ENCODE data around the gene MED25. TPM values are rescaled to one million over a fixed set of nuclear protein-coding genes. Genes with fewer than 3 reads are reported as not detected.

Gene MED25
- total RNA-seq, 1 donor from 2014 or later = 11.0 TPM

GRCh38 chr19:49847731-49848696, 29.9 kb downstream of the MED25 start:
- Histone ChIP-seq H3K27ac (ENCODE audit: low read depth, low read length) (no peak overlapping the region), H3K9me3 (ENCODE audit: control insufficient read depth in 3 of 3, low read length in 3 of 3) (peaks cover 0 to 3% (median 0%) of the 10 kb centered on the region in 3 donors), H3K27me3 (ENCODE audit: control insufficient read depth in 3 of 3, insufficient read depth in 3 of 3, low read length in 3 of 3) (no peaks in the 10 kb centered on the region), H3K4me3 (ENCODE audit: low read length in 3 of 3) (peak overlapping the region in 1 of 3 donors; percentile 6), H3K4me1 (ENCODE audit: control insufficient read depth in 3 of 3, insufficient read depth in 3 of 3, low read length in 3 of 3) (peaks cover 25 to 39% (median 31%) of the 10 kb centered on the region in 3 donors), H3K9ac (ENCODE audit: low read depth in 1 of 3, low read length in 3 of 3) (no peak overlapping the region), H3K36me3 (ENCODE audit: control insufficient read depth in 3 of 3, insufficient read depth in 3 of 3, low read length in 3 of 3) (no peaks in the 10 kb centered on the region)

GRCh38 chr19:49848938-49849337, 30.8 kb downstream of the MED25 start:
- Histone ChIP-seq H3K9ac (ENCODE audit: low read depth in 1 of 3, low read length in 3 of 3) (no peak overlapping the region), H3K36me3 (ENCODE audit: control insufficient read depth in 3 of 3, insufficient read depth in 3 of 3, low read length in 3 of 3) (no peaks in the 10 kb centered on the region), H3K4me3 (ENCODE audit: low read length in 3 of 3) (no peak overlapping the region), H3K27ac (ENCODE audit: low read depth, low read length) (no peak overlapping the region), H3K4me1 (ENCODE audit: control insufficient read depth in 3 of 3, insufficient read depth in 3 of 3, low read length in 3 of 3) (peaks cover 30 to 43% (median 32%) of the 10 kb centered on the region in 3 donors), H3K9me3 (ENCODE audit: control insufficient read depth in 3 of 3, low read length in 3 of 3) (peaks cover 0 to 3% (median 0%) of the 10 kb centered on the region in 3 donors), H3K27me3 (ENCODE audit: control insufficient read depth in 3 of 3, insufficient read depth in 3 of 3, low read length in 3 of 3) (no peaks in the 10 kb centered on the region)

- H3K27ac ChIP-seq (ENCODE audit: low read depth, low read length) = peak overlapping the region; percentile 100
- peaks cover 0 to 3% (median 0%) of the 10 kb centered on the region in 3 donors for H3K9me3 ChIP-seq (ENCODE audit: control insufficient read depth in 3 of 3, low read length in 3 of 3)
- H3K4me3 ChIP-seq (ENCODE audit: low read length in 3 of 3) = peak overlapping the region; percentile 90 to 97 (median 95)
- H3K4me1 ChIP-seq (ENCODE audit: control insufficient read depth in 3 of 3, insufficient read depth in 3 of 3, low read length in 3 of 3) = peaks cover 29 to 42% (median 31%) of the 10 kb centered on the region in 3 donors
- H3K36me3 ChIP-seq (ENCODE audit: control insufficient read depth in 3 of 3, insufficient read depth in 3 of 3, low read length in 3 of 3) = peaks cover 2 to 3% (median 3%) of the 10 kb centered on the region in 3 donors
- peak overlapping the region; percentile 99 to 100 (median 100) for H3K9ac ChIP-seq (ENCODE audit: low read depth in 1 of 3, low read length in 3 of 3)
- no peaks in the 10 kb centered on the region for H3K27me3 ChIP-seq (ENCODE audit: control insufficient read depth in 3 of 3, insufficient read depth in 3 of 3, low read length in 3 of 3)
These were observed 31.5 kb downstream of the MED25 start for GRCh38 chr19:49849433-49850220.

GRCh38 chr19:49850221-49850486, 32.1 kb downstream of the MED25 start:
- Histone ChIP-seq H3K4me1 (ENCODE audit: control insufficient read depth in 3 of 3, insufficient read depth in 3 of 3, low read length in 3 of 3) (peaks cover 26 to 39% (median 28%) of the 10 kb centered on the region in 3 donors), H3K9me3 (ENCODE audit: control insufficient read depth in 3 of 3, low read length in 3 of 3) (peaks cover 0 to 3% (median 0%) of the 10 kb centered on the region in 3 donors), H3K27ac (ENCODE audit: low read depth, low read length) (peak overlapping the region; percentile 100), H3K27me3 (ENCODE audit: control insufficient read depth in 3 of 3, insufficient read depth in 3 of 3, low read length in 3 of 3) (no peaks in the 10 kb centered on the region), H3K9ac (ENCODE audit: low read depth in 1 of 3, low read length in 3 of 3) (peak overlapping the region; percentile 99 to 100 (median 100)), H3K36me3 (ENCODE audit: control insufficient read depth in 3 of 3, insufficient read depth in 3 of 3, low read length in 3 of 3) (peaks cover 7 to 8% (median 7%) of the 10 kb centered on the region in 3 donors), H3K4me3 (ENCODE audit: low read length in 3 of 3) (peak overlapping the region; percentile 90 to 97 (median 95))

- Histone ChIP-seq H3K27ac (ENCODE audit: low read depth, low read length) (peak within 1 kb of the TSS; percentile 100), H3K9me3 (ENCODE audit: control insufficient read depth in 3 of 3, low read length in 3 of 3) (peaks cover 0 to 3% (median 0%) of the 10 kb centered on the region in 3 donors), H3K9ac (ENCODE audit: low read depth in 1 of 3, low read length in 3 of 3) (peak within 1 kb of the TSS; percentile 99 to 100 (median 100)), H3K4me1 (ENCODE audit: control insufficient read depth in 3 of 3, insufficient read depth in 3 of 3, low read length in 3 of 3) (peaks cover 26 to 39% (median 28%) of the 10 kb centered on the region in 3 donors), H3K27me3 (ENCODE audit: control insufficient read depth in 3 of 3, insufficient read depth in 3 of 3, low read length in 3 of 3) (no peaks in the 10 kb centered on the region), H3K4me3 (ENCODE audit: low read length in 3 of 3) (peak within 1 kb of the TSS; percentile 90 to 97 (median 95)), H3K36me3 (ENCODE audit: control insufficient read depth in 3 of 3, insufficient read depth in 3 of 3, low read length in 3 of 3) (peaks cover 12 to 14% (median 12%) of the 10 kb centered on the region in 3 donors)
These were observed 32.6 kb downstream of the MED25 start, which contains the start of gene PTOV1 for GRCh38 chr19:49850487-49851342. Gene PTOV1 (plus strand): TSS chr19:49851159.

GRCh38 chr19:49851456-49852259, 33.6 kb downstream of the MED25 start:
- peaks cover 0 to 3% (median 0%) of the 10 kb centered on the region in 3 donors for H3K9me3 ChIP-seq (ENCODE audit: control insufficient read depth in 3 of 3, low read length in 3 of 3)
- H3K27ac ChIP-seq (ENCODE audit: low read depth, low read length) = peak overlapping the region; percentile 51
- H3K4me1 ChIP-seq (ENCODE audit: control insufficient read depth in 3 of 3, insufficient read depth in 3 of 3, low read length in 3 of 3) = peaks cover 26 to 39% (median 28%) of the 10 kb centered on the region in 3 donors
- H3K4me3 ChIP-seq (ENCODE audit: low read length in 3 of 3) = peak overlapping the region; percentile 76 to 97 (median 95)
- peak overlapping the region; percentile 99 to 100 (median 100) for H3K9ac ChIP-seq (ENCODE audit: low read depth in 1 of 3, low read length in 3 of 3)
- H3K27me3 ChIP-seq (ENCODE audit: control insufficient read depth in 3 of 3, insufficient read depth in 3 of 3, low read length in 3 of 3) = no peaks in the 10 kb centered on the region
- H3K36me3 ChIP-seq (ENCODE audit: control insufficient read depth in 3 of 3, insufficient read depth in 3 of 3, low read length in 3 of 3) = peaks cover 19 to 20% (median 20%) of the 10 kb centered on the region in 3 donors

GRCh38 chr19:49852631-49853126, 34.6 kb downstream of the MED25 start:
- peaks cover 0 to 3% (median 0%) of the 10 kb centered on the region in 3 donors for H3K9me3 ChIP-seq (ENCODE audit: control insufficient read depth in 3 of 3, low read length in 3 of 3)
- H3K4me3 ChIP-seq (ENCODE audit: low read length in 3 of 3) = peak overlapping the region; percentile 59 to 97 (median 76)
- H3K9ac ChIP-seq (ENCODE audit: low read depth in 1 of 3, low read length in 3 of 3) = peak overlapping the region in 1 of 3 donors; percentile 77
- no peak overlapping the region for H3K27ac ChIP-seq (ENCODE audit: low read depth, low read length)
- no peaks in the 10 kb centered on the region for H3K27me3 ChIP-seq (ENCODE audit: control insufficient read depth in 3 of 3, insufficient read depth in 3 of 3, low read length in 3 of 3)
- peaks cover 28 to 30% (median 29%) of the 10 kb centered on the region in 3 donors for H3K36me3 ChIP-seq (ENCODE audit: control insufficient read depth in 3 of 3, insufficient read depth in 3 of 3, low read length in 3 of 3)
- peaks cover 26 to 39% (median 28%) of the 10 kb centered on the region in 3 donors for H3K4me1 ChIP-seq (ENCODE audit: control insufficient read depth in 3 of 3, insufficient read depth in 3 of 3, low read length in 3 of 3)

- peaks cover 32 to 40% (median 38%) of the 10 kb centered on the region in 3 donors for H3K36me3 ChIP-seq (ENCODE audit: control insufficient read depth in 3 of 3, insufficient read depth in 3 of 3, low read length in 3 of 3)
These were observed 35.8 kb downstream of the MED25 start for GRCh38 chr19:49853852-49854377.

More at GRCh38 chr19:49853852-49854377, 35.8 kb downstream of the MED25 start:
- Histone ChIP-seq H3K4me1 (ENCODE audit: control insufficient read depth in 3 of 3, insufficient read depth in 3 of 3, low read length in 3 of 3) (peaks cover 26 to 44% (median 28%) of the 10 kb centered on the region in 3 donors), H3K9ac (ENCODE audit: low read depth in 1 of 3, low read length in 3 of 3) (peak overlapping the region; percentile 45 to 59 (median 56)), H3K27me3 (ENCODE audit: control insufficient read depth in 3 of 3, insufficient read depth in 3 of 3, low read length in 3 of 3) (no peaks in the 10 kb centered on the region), H3K9me3 (ENCODE audit: control insufficient read depth in 3 of 3, low read length in 3 of 3) (peaks cover 0 to 3% (median 0%) of the 10 kb centered on the region in 3 donors), H3K27ac (ENCODE audit: low read depth, low read length) (peak overlapping the region; percentile 19), H3K4me3 (ENCODE audit: low read length in 3 of 3) (no peak overlapping the region)
